GM19240 (cell line): Measurements from ENCODE around the gene MT3.
"Not testable (repeated sequence)": the region's sequence is repeated elsewhere in the genome, so short reads cannot be mapped to it uniquely, and the experiment has no call there.

ENCODE experiments used
- DNase-seq: peaks from one replicate; pipeline ENCODE4 v3.0.0; 2011; ENCODE audit warnings: low spot score; ENCODE audit not compliant: insufficient read length

Gene MT3

GRCh38 chr16:56580391-56581048 is 8.8 kb upstream of the MT3 start:
- DNase-seq, result no peak

GRCh38 chr16:56582911-56583310 is 6.4 kb upstream of the MT3 start:
- DNase-seq, result not testable (repeated sequence)

- no peak for DNase-seq
Measured at GRCh38 chr16:56583351-56584168, 5.8 kb upstream of the MT3 start.

- DNase-seq, result no peak
Measured at GRCh38 chr16:56584276-56584675, 5.1 kb upstream of the MT3 start.

- no peak for DNase-seq
Measured at GRCh38 chr16:56588781-56589140, 567 bp upstream of the MT3 start.

- no peak for DNase-seq
Measured at GRCh38 chr16:56591377-56592060, 2.2 kb downstream of the MT3 start.

GRCh38 chr16:56593573-56594291 is 4.4 kb downstream of the MT3 start:
- DNase-seq, result no peak

- no peak for DNase-seq
Measured at GRCh38 chr16:56594292-56594619, 4.9 kb downstream of the MT3 start.

- DNase-seq, result peak; percentile 24
Measured at GRCh38 chr16:56600398-56600999, 11.2 kb downstream of the MT3 start.

- no peak for DNase-seq
Measured at GRCh38 chr16:56601325-56601724, 12.0 kb downstream of the MT3 start.

GRCh38 chr16:56603589-56603988 is 14.3 kb downstream of the MT3 start:
- DNase-seq, result no peak

GRCh38 chr16:56604966-56605365 is 15.6 kb downstream of the MT3 start:
- no peak for DNase-seq

GRCh38 chr16:56605475-56605874 is 16.1 kb downstream of the MT3 start:
- DNase-seq, result no peak

- no peak for DNase-seq
Measured at GRCh38 chr16:56606071-56606475, 16.7 kb downstream of the MT3 start.

- no peak for DNase-seq
Measured at GRCh38 chr16:56606476-56607108, 17.3 kb downstream of the MT3 start.

- DNase-seq, result no peak
Measured at GRCh38 chr16:56607109-56607618, 17.8 kb downstream of the MT3 start.

GRCh38 chr16:56607675-56608042 is 18.3 kb downstream of the MT3 start:
- no peak for DNase-seq

- peak; percentile 85 for DNase-seq
Measured at GRCh38 chr16:56608043-56608875, 18.9 kb downstream of the MT3 start, which contains the start of gene MT2A. Gene MT2A, plus strand, starts transcription at chr16:56608584. Its CDS starts 72 bp downstream, at chr16:56608656.

GRCh38 chr16:56608876-56609462 is 19.6 kb downstream of the MT3 start:
- DNase-seq, result no peak
